HFFc6 (cell line): ENCODE results near the gene ABHD1. TPM values are rescaled to one million over a fixed set of nuclear protein-coding genes. Genes with fewer than 3 reads are reported as not detected.
"Not testable (repeated sequence)": the region's sequence is repeated elsewhere in the genome, so short reads cannot be mapped to it uniquely, and the experiment has no call there.

ENCODE experiments used
- DNase-seq: peaks from one replicate; pipeline ENCODE4 v3.0.0-alpha.2; 2018
- H3K27ac Mint-ChIP-seq: 2 replicates; pipeline ENCODE4 v1.8.0; 2020; ENCODE audit warnings: mild to moderate bottlenecking, mixed read lengths
- H3K27me3 Mint-ChIP-seq: 2 replicates; pipeline ENCODE4 v1.8.0; 2021; ENCODE audit warnings: mild to moderate bottlenecking, moderate library complexity, mixed read lengths; ENCODE audit not compliant: insufficient read depth
- H3K36me3 Mint-ChIP-seq: 2 replicates; pipeline ENCODE4 v1.8.0; 2021; ENCODE audit warnings: low read depth, mixed read lengths
- H3K4me1 Mint-ChIP-seq: 2 replicates; pipeline ENCODE4 v1.8.0; 2020; ENCODE audit warnings: low read depth, mixed read lengths
- H3K4me3 Mint-ChIP-seq: 2 replicates; pipeline ENCODE4 v1.8.0; 2020; ENCODE audit warnings: mild to moderate bottlenecking, moderate library complexity, mixed read lengths
- H3K9me3 Mint-ChIP-seq: 2 replicates; pipeline ENCODE4 v1.8.0; 2020; ENCODE audit warnings: mild to moderate bottlenecking, mixed read lengths
- total RNA-seq, 6 experiments: library from RNA; stranded (reverse); fragmentation: NEBNext Ultra II Directional; extraction: Animal tissue kit (Norgen Biotek cat#: 25700); gene quantifications; 2 replicates in 1 of 6; 3 replicates in 5 of 6; pipeline ENCODE4 v1.2.3, GENCODE V29; 2021
- TF ChIP-seq, protein P1 (sequence below): fragments of 200-600 bp; sonication (generic); IDR thresholded peaks from 2 replicates; pipeline ENCODE4 v1.5.0; 2021; ENCODE audit warnings: antibody characterized with exemption, mild to moderate bottlenecking

Gene ABHD1
- total RNA-seq, 6 experiments from 2014 or later: not detected

DNA sequence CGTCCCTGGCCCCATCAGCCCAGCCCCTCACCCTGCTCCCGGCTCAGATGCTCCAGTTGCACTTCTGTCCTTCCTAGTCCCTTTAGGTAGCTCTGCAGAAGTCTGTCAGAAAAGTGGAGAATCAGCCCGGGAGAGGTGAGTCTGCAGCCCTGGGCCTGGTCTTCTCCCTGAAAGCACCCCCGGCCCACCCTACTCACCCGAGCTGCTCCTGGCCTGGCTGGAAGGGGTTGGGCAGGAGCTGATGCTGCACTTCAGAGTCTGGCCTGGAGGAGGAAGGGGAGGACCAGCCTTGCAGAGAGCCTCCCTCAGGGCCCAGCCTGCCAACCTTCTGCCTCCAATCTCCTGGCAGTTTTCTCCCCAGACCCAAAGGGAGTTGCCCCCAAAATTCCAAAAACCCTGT, 21.3 kb upstream of the ABHD1 start:
- H3K36me3 Mint-ChIP-seq: no peaks in the 10 kb centered on the region
- H3K27me3 Mint-ChIP-seq: peaks cover 31% of the 10 kb centered on the region
- no peaks in the 10 kb centered on the region for H3K4me1 Mint-ChIP-seq
- no peaks in the 10 kb centered on the region for H3K9me3 Mint-ChIP-seq
- no peak for DNase-seq
- no peak overlapping the region for H3K27ac Mint-ChIP-seq
- TF ChIP-seq, protein P1, sequence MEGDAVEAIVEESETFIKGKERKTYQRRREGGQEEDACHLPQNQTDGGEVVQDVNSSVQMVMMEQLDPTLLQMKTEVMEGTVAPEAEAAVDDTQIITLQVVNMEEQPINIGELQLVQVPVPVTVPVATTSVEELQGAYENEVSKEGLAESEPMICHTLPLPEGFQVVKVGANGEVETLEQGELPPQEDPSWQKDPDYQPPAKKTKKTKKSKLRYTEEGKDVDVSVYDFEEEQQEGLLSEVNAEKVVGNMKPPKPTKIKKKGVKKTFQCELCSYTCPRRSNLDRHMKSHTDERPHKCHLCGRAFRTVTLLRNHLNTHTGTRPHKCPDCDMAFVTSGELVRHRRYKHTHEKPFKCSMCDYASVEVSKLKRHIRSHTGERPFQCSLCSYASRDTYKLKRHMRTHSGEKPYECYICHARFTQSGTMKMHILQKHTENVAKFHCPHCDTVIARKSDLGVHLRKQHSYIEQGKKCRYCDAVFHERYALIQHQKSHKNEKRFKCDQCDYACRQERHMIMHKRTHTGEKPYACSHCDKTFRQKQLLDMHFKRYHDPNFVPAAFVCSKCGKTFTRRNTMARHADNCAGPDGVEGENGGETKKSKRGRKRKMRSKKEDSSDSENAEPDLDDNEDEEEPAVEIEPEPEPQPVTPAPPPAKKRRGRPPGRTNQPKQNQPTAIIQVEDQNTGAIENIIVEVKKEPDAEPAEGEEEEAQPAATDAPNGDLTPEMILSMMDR: peak; percentile 22; the same call in 1 of the 2 replicates
- no peak overlapping the region for H3K4me3 Mint-ChIP-seq

DNA sequence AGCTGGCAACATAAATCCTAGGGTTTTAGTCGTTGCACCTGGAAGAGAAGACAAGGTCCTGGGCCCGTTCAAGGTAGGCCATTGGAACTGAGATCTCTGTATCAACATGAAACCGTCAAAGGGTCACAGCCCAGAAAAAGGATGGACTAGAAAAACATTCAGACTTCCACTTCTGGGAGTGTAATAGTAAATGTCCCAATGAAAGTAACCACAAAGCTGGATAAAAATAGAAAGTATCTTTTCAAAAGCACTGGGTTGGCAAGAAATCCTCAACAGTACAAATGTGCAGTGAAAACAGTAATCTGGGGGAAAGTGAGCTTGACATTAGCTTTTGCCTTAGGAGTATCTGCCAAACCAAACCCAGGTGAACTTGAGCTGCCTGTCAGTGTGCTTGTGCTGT, 17.6 kb upstream of the ABHD1 start:
- Mint-ChIP-seq H3K27ac (no peak overlapping the region), H3K4me1 (no peaks in the 10 kb centered on the region), H3K27me3 (peaks cover 33% of the 10 kb centered on the region), H3K36me3 (no peaks in the 10 kb centered on the region), H3K4me3 (no peak overlapping the region), H3K9me3 (no peaks in the 10 kb centered on the region)
- TF ChIP-seq, protein P1: no peak
- DNase-seq: no peak

DNA sequence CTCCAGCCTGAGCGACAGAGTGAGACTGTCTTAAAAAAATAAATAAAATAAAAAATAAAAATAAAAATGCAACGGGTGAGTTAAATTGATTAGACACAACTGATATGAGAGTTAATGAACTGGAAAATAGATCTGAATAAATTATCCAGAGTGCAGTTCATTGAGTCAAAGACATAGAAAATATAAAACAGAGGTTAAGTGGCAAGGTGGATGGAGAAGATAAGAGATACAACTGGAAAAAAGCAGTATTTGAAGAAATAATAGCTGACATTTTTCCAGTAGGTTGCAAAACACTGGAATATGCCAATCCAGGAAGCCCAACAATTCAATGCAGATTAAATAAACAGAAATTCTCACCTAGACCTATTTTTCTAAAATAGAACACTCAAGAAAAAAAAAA, 15.4 kb upstream of the ABHD1 start:
- H3K4me3 Mint-ChIP-seq: no peak overlapping the region
- DNase-seq: no peak
- H3K4me1 Mint-ChIP-seq: no peaks in the 10 kb centered on the region
- H3K27me3 Mint-ChIP-seq: peaks cover 27% of the 10 kb centered on the region
- H3K36me3 Mint-ChIP-seq: no peaks in the 10 kb centered on the region
- TF ChIP-seq, protein P1: no peak
- no peaks in the 10 kb centered on the region for H3K9me3 Mint-ChIP-seq
- no peak overlapping the region for H3K27ac Mint-ChIP-seq

DNA sequence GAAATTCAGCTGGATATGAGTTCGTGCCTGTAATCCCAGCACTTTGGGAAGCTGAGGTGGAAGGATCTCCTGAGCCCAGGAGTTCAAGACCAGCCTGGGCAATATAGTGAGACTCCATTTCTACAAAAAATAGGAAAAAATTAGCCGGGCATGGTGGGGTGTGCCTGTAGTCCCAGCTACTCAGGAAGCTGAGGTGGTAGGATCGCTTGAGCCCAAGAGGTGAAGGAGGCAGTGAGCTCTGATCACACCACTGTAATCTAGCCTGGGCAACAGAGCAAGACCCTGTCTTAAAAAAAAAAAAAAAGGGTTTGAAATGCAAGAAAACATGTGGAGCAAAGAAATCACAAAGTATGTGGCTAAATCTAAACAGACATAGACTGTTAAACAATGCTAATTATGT, 14.5 kb upstream of the ABHD1 start:
- Mint-ChIP-seq H3K4me3 (no peak overlapping the region), H3K4me1 (no peaks in the 10 kb centered on the region), H3K27ac (no peak overlapping the region), H3K36me3 (no peaks in the 10 kb centered on the region), H3K27me3 (peaks cover 28% of the 10 kb centered on the region), H3K9me3 (no peaks in the 10 kb centered on the region)
- TF ChIP-seq, protein P1: no peak
- DNase-seq: no peak

DNA sequence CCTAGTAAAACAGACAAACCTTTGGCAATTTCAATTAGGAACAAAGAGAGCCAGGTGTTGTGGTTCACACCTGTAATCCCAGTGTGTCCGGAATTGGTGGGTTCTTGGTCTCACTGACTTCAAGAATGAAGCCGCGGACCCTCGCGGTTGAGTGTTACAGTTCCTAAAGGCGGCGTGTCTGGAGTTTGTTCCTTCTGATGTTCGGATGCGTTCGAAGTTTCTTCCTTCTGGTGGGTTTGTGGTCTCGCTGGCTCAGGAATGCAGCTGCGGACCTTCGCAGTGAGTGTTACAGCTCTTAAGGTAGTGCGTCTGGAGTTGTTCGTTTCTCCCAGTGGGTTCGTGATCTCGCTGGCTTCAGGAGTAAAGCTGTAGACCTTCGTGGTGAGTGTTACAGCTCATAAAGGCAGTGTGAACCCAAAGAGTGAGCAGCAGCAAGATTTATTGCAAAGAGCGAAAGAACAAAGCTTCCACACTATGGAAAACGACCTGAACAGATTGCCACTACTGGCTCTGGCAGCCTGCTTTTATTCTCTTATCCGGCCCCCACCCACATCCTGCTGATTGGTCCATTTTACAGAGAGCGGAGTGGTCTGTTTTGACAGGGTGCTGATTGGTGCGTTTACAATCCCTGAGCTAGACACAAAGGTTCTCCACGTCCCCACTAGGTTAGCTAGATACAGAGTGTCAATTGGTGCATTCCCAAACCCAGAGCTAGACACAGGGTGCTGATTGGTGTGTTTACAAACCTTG, 12.8 kb upstream of the ABHD1 start:
- H3K36me3 Mint-ChIP-seq, H3K27ac Mint-ChIP-seq, DNase-seq, H3K9me3 Mint-ChIP-seq, H3K4me1 Mint-ChIP-seq, H3K4me3 Mint-ChIP-seq: not testable (repeated sequence)
- peaks cover 26% of the 10 kb centered on the region for H3K27me3 Mint-ChIP-seq

DNA sequence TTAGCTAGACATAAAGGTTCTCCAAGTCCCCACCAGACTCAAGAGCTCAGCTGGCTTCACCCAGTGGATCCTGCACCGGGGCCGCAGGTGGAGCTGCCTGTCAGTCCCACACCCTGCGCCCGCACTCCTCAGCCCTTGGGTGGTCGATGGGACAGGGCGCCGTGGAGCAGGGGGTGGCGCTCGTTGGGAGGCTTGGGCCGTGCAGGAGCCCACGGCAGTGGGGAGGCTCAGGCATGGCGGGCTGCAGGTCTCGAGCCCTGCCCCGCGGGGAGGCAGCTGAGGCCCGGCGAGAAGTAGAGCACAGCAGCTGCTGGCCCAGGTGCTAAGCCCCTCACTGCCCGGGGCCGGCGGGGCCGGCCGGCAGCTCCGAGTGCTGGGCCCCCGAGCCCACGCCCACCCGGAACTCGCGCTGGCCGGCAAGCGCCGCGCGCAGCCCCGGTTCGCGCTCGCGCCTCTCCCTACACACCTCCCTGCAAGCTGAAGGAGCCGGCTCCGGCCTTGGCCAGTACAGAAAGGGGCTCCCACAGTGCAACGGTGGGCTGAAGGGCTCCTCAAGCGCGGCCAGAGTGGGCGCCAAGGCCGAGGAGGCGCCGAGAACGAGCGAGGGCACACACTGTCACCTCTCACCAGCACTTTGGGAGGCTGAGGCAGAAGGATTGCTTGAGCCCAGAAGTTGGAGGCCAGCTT, 12.1 kb upstream of the ABHD1 start:
- not testable (repeated sequence) for H3K4me1 Mint-ChIP-seq, H3K9me3 Mint-ChIP-seq

More for the DNA sequence above, 12.1 kb upstream of the ABHD1 start:
- H3K36me3 Mint-ChIP-seq, H3K4me3 Mint-ChIP-seq, H3K27ac Mint-ChIP-seq, DNase-seq: not testable (repeated sequence)
- H3K27me3 Mint-ChIP-seq: peaks cover 25% of the 10 kb centered on the region
